Stimulated activated CD8-positive, alpha-beta memory T cell treated with anti-CD3 and anti-CD28 coated beads, Interleukin-12 subunit alpha, Interleukin-12 subunit beta, amount 100 ng/mL, for 4 hours (primary cell): ENCODE results near the gene SNRPF.
A peak's percentile ranks its signal among the peaks of the same experiment; 100 is the strongest.
"Not testable (repeated sequence)": the region's sequence is repeated elsewhere in the genome, so short reads cannot be mapped to it uniquely, and the experiment has no call there.

ENCODE experiments used
- DNase-seq: peaks from one replicate; pipeline ENCODE4 v3.0.0-alpha.2; 2020; ENCODE audit warnings: low read depth

The SNRPF gene

DNA sequence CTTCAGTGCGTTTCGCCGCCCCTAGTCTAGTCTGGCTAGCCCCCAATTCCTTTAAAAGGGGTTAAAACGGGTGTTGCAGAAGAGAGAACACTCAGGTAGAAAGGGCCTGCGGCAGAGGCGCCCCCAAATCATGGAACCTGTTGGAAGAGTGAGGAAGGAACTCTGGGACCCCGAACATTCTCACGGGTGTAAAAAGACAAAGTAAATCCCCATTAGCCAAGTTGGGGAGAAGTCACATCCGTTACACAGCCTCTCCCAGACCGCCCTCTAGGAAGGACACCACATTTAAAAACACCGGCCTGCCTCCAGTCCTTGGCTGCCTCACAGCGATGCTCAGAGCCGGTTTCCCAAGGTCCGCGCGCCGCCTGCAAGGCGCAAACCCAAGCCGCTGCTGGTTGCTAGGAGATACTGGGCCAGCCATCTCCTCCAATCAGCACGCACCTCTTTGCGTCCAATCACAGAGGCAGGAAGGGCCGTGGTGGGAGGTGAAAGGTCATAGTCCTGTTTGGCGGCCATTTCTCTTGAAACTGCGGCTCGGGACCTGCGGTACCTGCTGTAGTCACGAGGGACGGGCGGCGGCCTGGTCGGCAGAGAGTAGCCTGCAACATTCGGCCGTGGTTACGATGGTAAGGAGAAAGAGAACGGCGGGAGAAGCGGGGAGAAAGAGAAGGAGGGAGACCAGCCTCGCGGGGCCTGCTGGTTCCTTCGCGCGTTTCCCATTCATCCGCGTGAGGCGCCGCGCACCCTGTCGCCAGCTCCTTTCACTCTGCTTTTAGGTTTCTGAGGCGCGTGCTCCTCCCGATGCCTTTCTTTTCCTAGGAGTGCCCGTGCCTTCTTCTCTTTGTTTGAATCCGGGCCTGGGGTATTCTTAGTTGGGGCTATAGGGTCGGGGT, at the start of gene SNRPF:
TSS of gene SNRPF (plus strand) at position 502 of the 893 bp plus-strand sequence. CDS start at position 624, 122 bp downstream.
- peak; percentile 84 for DNase-seq

GRCh38 chr12:95809000-95809680, 49.6 kb upstream of the SNRPF start:
- no peak for DNase-seq

DNA sequence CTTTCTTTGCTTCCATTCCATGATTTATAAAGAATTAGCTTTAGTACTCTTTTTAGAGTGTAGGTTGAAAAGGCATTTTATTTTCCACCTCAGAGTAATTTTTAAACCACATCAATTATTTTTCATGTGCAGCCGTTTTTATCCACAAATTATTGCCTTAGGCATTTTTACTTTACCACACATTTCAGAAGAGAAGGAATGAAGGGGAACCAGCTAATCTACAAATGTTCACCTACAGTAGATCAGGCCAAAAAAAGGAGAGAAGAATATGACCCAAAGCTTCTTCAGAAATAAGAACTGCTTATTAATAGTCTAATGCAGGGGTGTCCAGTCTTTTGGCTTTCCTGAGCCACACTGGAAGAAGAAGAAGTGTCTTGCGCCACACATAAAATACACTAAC, 48.3 kb upstream of the SNRPF start:
- no peak for DNase-seq

- not testable (repeated sequence) for DNase-seq
Measured at GRCh38 chr12:95812155-95812554, 46.6 kb upstream of the SNRPF start.

DNA sequence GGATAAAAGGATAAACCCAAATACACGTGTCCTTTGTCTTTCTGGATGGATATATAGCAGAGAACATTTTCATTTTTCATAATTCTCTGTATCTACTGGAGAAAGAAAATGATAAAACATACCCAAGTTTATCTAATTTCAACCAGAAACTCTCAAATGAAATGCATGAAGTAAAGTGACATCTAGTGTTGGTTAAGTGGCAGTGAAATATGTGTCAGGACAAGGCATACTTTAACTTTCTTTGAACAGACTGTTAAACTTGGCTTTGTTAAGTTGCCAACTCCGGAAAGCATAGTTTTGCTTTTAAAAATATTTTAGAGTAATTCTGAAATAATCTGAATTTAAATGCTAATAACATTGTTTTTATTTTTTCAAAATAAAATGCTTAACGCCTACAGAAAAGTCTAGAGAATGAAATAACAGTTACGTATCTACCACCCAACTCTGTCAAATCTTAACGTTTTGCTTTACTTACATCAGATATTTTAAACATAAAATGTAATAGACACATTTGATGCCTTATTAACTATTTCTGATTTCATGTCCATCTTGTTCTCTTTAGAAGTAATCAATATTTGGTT, 43.0 kb upstream of the SNRPF start:
- DNase-seq: no peak

DNA sequence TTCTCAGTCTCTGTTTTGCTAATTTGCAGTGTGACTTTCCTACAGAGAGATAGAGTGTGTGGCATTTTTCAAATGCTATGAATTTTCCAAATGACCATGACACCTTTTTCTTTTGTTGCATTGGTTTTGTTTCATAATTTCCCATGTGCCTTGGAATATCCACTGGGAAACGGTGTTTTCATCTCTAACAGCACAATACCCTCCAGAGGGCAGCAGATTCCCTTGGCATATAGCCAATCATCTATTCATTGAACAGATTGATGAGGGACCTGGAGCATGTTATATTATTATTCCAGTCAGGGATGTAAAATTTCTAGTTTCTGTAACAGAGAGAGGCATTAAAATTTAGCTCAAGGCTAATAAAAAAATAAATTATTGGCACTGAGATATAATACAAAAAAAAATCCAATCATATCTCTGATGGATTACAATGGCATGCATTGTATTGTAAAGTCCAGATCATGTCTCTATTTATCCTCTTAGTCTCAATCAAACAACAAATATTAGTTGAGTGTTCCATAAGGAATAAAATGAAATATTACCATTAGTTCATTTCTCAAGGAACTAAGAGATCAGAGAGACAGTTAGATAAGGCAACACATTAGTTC, 38.6 kb upstream of the SNRPF start:
- DNase-seq: no peak

GRCh38 chr12:95829395-95829794, 29.4 kb upstream of the SNRPF start:
- DNase-seq: no peak

GRCh38 chr12:95830335-95831089, 28.2 kb upstream of the SNRPF start:
- no peak for DNase-seq

GRCh38 chr12:95834572-95834971, 24.2 kb upstream of the SNRPF start:
- DNase-seq: no peak

DNA sequence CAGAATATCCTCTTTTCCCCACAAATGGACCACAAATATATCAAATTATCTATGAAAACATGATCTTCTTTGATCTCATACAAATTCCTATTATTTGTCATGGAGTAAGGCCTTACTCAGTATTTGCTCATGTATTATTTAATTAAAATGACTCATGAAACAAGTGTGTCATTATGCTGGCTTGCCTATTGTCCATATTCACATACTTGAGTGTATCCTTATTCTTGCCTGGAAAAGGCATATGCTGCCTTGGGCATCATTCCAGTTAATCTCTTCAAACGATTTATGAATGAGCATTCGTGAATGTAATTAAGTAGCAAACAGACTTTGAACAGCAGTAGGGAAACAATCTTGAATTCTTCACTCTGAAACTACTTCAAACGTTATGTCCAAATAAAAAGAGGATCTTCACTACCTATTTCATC, 22.6 kb upstream of the SNRPF start:
- DNase-seq: no peak

DNA sequence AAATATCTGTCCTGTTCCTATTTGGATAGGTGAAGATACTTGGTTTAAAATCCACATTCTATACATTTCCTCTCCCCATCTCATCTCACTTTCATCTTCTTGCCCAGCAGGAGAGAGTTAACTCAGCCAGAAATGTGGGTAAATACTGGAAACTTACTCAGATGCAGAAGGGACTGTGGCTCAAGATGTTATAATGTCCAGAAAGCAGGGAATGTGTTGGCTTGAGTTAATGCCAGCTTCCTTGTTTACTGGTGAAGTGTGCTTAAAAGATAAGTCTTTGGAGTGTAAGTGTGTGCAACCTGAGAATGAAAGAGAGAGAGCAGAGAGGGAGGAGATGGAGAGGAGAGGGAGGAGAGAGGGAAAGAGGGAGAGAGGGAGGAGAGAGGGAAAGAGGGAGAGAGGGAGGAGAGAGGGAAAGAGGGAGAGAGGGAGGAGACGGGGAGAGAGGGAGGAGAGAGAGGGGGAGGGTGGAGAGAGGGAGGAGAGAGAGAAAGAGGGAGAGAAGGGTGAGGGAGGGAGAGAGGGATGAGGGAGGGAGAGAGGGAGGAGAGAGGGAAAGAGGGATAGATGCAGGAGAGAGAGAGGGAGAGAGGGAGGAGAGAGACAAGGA, 22.0 kb upstream of the SNRPF start:
- DNase-seq: no peak

GRCh38 chr12:95837240-95838038, 21.3 kb upstream of the SNRPF start:
- DNase-seq: no peak

DNA sequence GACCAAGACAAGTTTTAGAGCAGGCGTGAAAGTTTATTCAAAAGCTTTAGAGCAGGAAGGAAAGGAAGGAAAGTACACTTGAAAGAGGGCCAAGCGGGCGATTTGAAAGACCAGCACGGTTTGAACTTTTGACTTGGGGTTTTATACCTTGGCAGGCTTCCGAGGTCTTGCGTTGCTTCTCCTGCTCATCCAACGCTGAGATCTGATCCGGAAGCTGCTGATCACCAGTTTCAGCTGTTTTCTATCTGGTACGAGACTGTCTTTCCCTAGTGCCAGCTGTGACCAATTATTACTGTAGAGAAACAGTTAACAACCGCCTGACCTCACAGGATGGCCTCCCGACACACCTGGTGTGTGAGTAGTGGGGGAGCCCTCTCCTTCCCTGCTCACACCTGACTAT, 20.6 kb upstream of the SNRPF start:
- no peak for DNase-seq

DNA sequence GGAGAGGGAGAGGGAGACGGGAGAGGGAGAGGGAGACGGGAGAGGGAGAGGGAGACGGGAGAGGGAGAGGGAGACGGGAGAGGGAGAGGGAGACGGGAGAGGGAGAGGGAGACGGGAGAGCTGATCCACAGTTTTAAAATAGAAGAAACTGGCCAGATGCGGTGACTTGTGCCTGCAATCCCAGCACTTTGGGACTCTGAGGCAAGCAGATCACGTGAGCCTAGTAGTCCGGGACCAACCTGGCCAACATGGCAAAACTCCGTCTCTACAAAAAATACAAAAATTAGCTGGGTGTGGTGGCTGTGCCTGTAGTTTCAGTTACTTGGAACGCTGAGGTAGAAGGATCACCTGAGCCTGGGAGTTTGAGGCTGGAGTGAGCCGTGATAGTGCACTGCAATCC, 16.3 kb upstream of the SNRPF start:
- DNase-seq: not testable (repeated sequence)

DNA sequence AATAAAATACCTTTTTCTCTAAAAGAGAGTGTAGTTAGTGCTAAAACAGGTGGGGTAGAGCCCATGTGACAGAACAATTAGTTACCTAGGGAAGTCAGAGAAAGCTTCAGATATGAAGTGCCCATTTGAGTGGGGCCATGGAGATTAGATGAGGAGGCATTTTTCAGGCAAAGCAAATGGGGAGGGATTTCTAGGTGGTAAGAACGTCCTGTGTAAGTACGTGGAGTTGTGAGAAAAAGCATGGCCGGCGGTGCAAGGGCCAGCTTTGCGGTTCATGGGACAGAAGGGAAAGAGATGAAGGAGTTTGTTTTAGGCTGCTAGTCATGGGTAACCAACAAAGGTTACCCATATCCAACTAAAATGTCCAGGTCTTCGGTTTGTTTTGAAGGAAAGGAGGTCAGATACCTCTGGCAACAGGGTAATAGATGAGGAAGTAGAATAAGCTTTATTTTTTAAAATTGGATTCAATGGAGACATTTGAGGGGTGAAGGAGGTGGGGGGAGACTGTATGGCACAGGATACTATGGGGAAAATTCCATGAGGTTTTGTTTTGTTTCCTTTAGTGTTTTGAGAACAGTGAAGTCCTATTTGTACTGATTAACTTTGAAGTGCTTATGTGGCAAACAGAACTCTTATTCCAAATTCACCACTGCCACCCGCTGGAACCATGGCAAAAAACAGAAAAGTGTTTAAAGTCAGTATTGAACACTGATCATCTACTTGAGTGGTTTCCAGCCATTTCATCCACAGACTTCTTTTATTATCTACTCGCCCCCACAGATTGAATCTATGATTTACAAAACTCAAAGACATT, 10.0 kb upstream of the SNRPF start:
- DNase-seq: no peak

DNA sequence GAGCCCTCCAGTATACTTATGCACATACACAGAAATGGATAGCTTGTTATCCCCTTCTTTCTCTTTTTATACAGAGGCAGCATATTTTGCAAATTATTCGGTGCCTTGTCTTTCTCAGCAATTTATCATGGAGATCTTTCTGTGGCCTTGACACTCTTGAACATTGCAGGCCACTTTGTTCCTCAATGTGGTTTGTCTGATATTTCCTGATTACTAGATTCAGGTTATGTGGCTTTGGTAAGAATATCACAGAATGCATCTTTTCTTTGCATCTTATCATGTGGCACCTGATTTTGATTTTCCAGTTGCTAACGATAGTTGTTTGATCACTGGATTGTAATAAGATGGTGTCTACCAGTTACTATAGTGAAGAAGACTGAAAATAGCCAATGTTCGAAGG, 7.1 kb upstream of the SNRPF start:
- DNase-seq: no peak

GRCh38 chr12:95852133-95852532, 6.6 kb upstream of the SNRPF start:
- no peak for DNase-seq

DNA sequence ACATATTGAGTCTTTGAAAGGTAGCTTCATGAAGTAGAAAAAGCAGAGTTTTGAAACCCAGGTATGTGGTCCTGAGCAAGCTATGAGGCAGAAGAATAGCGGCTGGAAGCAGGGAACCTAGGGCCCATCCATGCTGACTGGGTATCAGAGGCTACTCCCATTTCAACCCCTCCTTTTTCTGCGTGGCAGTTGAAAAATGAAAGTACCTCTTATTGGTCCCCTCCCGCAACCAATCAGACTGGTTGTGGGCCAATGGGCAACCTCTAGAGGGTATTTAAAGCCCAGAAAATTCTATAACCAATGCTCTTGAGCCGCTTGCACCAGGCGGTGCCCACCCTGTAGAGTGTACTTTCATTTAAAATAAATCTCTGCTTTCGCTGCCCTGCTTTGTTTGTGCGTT, 1.6 kb upstream of the SNRPF start:
- no peak for DNase-seq

DNA sequence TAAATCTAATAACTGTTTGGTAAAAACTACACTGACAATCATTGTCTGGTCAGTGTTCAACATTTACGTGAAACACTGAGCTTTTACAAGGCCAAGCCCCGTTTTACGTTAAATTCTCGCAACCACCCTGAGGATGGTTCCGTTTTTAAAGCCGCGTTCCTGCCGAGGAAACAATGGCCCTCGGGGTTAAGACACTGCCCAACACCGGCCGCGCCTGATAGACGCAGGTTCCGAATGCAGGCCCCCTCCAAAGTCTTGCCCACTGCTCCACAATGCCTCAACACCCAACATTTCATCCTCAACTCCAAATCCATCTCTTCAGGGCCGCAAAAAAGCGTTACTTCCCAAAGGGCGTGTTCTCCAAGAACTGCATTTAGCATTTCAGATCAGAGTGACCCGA, 953 bp upstream of the SNRPF start:
- DNase-seq: no peak

- DNase-seq: no peak
Measured at GRCh38 chr12:95859344-95859816, 628 bp downstream of the SNRPF start.
